Measurements from ENCODE around the gene TMEM238L.
"Not testable (repeated sequence)": the region's sequence is repeated elsewhere in the genome, so short reads cannot be mapped to it uniquely, and the experiment has no call there.

TMEM238L gene, protein sequence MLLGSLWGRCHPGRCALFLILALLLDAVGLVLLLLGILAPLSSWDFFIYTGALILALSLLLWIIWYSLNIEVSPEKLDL

DNA sequence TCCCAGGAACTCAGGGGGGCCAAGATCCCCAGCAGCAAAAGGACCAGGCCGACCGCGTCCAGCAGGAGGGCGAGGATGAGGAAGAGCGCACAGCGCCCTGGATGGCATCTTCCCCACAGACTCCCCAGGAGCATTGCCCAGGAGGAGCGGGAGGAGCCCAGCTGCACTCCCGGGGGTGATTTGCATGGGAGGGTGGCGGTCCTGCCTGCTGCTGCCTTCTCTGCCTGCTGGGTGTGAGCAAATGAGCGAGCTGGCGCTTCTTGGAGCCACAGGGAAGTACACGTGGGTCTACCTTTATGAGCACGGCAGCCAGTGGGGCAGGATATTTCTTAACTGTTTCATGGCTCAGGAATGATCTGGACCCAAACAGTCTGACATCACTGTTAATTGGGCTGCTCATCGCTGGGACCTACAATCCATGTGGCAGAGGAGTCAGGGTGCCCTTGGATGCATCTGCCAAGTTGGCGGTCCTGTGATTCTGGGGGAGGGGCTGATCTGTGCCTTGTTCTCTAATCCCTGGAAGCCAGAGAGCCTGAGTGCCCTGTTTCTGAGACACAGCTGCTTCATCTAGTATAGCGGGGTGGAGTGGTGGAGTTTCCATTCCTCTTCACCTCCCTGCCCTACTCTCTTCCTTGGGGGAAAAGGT lies at the start of gene TMEM238L:
TSS of gene TMEM238L (minus strand) at position 270 of the 646 bp plus-strand sequence. CDS start at position 134, 136 bp downstream.
- no peak for DNase-seq (ENCODE audit: low read depth, low spot score)

DNA sequence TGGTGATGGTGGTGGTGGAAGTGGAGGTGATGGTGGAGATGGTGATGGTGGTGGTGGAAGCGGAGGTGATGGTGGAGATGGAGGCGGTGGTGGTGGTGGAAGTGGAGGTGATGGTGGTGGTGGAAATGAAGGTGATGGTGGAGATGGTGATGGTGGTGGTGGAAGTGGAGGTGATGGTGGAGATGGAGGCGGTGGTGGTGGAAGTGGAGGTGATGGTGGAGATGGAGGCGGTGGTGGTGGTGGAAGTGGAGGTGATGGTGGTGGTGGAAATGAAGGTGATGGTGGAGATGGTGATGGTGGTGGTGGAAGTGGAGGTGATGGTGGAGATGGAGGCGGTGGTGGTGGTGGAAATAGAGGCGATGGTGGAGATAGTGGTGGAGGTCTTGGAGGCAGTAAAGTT lies 42.7 kb upstream of the TMEM238L start:
- DNase-seq (ENCODE audit: low read depth, low spot score): not testable (repeated sequence)

DNA sequence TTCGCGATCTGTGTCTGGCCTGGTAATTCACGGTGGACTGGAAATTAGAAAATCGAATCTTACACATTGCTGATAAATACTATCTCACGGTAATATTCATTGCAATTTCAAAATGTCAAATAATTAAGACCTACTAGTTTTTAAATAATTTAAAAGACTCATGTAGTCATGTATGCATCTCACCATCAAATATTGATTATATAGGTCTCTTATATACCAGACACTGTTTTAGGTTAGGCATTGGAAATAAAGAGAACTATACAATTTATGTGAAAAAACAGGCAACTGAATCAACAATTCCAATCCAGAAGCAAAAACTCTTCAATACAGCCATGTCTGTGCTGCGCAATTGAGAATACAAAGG lies 41.5 kb upstream of the TMEM238L start:
- no peak for DNase-seq (ENCODE audit: low read depth, low spot score)

DNA sequence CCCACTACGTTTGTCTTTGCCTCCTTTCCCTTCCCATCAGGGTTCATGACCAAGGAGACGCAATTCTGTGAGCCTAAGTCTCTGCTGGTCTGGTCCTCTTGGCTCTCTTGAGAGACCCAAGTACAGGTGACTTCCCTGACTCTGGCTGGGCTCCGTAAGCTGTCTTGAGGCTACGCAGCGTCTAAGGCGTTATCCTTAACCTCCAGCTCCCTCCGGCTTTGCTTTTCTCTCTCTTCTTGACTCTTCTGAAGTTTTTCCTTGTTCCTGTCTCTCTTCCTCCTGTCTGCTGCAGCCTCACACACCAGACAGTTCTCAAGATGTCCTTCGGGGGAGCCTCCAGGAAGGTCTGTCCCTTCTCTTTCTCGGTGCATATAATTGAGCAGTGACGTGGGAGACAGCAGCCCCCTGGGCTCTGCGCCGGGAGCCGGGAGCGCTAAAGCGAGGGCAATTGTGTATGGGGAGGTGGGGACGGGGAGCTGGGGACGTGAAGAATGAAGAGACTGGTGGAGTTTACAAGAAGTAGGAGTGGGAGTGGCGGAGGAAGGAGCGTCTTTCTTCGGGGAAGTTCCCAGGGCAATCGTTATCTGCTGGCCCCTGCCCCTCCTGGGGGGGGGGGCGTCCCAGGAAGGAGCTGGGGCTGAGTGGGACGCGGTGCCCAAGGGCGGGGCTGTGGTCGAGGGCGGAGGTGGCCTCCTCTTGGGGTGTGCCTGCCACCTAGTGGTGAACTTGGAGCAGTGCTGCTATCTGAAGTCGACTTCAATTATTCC lies 40.9 kb upstream of the TMEM238L start:
- peak; percentile 54 for DNase-seq (ENCODE audit: low read depth, low spot score)

DNA sequence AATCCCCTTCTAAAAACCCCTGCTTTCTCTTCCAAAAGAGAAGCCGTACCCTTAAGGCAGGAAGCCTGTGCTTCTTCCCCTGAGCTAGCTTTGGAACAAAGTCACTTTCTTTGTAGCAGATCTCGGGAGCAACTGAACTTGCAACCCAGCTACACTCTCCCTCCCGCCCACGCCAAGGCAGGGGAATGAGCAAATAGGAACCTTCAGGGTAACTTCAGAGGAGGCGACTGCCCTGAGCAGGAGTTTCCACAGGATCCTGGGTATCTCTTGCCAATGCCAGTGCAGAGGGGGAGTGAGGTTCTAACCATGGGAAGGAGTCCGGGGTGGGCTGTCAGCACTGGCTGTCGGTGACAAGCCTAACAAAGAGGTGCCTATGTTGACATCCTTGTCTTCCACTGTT lies 39.9 kb upstream of the TMEM238L start:
- no peak for DNase-seq (ENCODE audit: low read depth, low spot score)

DNA sequence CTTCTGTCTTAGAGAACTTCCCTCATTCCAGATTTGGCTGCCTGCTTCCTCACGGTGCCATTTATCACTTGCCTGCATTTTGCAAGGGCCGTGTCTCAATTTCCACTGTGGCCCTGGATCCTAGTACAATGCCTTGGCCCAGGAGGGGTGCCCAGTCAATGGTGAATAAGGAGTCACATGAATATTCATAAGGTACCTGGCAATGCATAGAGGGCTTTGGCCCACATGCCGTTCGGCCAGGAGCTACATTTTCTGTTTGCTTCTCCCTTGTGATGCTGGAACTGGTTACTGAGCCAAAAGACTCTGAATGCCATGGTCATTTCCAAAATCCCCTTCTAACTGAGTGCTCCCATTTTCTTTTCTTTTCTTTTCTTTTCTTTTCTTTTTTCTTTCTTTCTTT lies 38.8 kb upstream of the TMEM238L start:
- no peak for DNase-seq (ENCODE audit: low read depth, low spot score)

DNA sequence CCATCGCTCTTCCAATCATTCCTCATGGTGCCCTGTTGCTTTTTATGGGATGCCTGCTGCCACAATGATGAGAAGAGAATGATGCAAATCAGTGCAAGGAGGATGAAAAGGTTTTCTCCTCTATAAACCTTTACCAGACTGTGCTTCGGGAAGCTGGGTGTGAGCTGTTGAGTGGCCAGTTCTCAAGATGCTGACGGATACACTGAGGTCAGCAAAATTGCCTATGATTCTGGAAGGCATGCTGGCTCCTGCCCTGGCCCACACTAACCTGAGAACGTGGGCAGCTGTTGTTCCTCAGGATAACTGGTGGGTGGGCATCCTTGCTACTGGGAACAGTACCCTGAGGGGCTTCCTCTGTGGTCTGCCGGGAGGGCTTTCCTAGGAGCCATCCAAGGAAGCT lies 34.8 kb upstream of the TMEM238L start:
- DNase-seq (ENCODE audit: low read depth, low spot score): no peak

DNA sequence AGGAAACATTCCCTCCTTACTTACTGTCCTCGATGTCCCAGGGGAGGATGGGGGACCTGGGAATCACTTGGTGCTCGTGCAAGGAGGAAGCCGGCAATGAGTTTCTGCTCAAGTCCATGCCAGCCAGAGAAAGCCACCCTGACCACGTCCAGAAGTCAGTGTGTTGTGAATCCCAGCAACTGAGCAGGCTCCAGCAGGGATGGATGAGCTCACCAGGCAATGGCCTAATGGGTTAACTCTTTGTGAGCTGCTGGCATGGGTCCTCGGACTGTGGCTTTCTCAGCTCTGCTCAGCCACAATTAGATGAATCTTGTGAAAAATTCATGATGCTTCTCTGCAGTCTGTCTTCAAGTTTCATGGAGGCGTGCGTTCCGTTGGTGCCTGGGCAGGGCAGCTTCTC lies 34.0 kb upstream of the TMEM238L start, which contains the start of gene PIRT:
TSS of gene PIRT (minus strand) at position 167 of the 400 bp plus-strand sequence. CDS start 12,442 bp downstream, outside the sequence.
- DNase-seq (ENCODE audit: low read depth, low spot score): no peak

DNA sequence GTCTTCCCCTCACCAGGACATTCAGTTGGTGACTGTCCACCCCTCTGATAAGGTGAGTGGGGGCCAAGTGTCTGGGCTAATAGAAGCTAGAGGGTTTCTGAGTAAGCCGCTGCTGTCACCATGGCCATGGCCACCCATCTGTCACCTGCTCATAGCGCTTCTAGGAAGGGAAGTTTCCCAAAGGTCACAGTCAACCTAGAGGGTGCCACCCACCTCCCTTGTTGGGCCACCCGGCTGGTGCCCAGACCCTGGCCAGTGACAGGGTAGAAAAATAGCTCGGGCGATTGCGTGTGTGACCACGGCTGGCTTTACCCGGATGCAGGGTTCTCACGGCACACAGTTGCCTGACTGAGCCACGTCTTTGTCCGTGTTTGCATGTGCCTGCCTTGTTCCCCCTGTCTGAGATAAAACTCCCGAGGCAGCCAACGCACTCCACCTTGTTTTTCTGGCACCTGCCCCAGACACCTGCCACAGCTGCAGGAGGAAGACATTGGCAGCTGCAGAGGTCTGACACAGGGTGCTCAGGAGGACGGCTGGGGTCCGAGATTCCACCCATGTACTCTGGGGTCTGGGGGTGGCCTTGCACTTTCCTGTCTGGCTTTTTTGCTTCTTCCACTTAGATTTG lies 33.2 kb upstream of the TMEM238L start:
- no peak for DNase-seq (ENCODE audit: low read depth, low spot score)

DNA sequence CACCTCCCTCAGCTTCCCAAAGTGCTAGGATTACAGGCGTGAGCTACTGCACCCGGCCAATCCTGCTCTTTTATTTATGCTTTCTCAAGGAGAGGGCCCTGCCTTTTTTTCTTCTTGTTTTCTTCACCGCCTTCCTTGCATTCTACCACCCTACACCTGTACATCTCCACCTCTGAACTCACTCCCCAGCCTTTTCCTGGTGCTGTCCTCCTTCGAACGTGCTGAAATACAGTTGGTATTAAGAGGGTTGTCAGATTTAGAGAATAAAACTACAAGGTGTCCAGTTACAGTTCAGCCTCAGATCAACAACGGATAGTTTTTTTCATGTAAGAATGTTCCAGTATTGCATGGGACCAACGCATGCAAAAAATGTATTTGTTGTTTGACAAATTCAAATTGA lies 32.2 kb upstream of the TMEM238L start:
- DNase-seq (ENCODE audit: low read depth, low spot score): no peak

DNA sequence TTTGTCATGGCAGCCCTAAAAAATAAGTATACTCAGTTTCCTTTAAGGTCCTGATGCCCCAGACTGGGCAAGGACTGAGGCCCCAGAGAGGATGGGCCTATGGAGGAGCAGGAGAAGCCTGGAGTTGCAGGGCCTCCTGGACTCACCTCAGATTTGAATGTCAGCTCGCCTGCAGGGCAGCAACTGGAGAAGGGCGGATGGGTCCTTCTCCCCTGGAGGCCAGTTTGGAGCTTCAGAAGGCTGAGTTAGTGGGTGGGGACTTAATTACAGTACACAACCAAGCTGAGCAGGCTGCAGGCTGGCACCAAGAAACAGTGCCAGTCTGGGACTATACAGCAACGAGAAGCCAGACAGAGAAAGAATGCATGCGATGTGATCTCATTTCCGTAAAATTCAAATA lies 27.8 kb upstream of the TMEM238L start:
- DNase-seq (ENCODE audit: low read depth, low spot score): no peak

DNA sequence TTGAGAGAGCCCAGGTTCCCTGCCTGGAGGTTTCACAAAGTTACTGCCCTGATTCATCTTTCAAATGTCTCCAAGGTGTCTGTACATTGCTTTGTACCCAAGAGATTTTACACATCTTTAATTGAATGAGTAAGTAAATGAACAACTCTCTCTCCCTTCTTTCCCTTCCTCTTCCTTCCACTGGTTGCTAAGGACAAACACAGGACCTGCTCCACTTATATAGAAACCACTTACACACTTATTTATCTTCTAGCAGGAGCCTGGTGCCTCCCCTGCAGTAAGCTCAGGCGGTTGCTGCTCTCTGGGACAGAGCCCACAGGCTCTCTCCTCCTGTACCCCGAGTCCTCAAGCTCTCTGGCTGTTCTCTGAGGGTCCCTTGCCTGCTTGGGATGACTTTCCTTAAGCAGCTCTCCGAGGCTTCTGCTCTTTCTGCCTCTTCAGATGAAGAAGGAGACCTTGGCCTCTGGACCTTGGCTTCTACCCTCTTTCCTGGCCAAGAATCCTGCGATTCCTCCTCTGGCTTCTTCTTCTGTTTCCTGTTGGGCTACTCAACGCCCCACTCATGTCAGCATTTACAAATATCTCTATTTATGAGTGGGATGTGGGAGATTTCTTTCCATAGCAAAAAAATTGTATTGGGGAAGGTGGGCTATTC lies 24.1 kb upstream of the TMEM238L start:
- no peak for DNase-seq (ENCODE audit: low read depth, low spot score)

DNA sequence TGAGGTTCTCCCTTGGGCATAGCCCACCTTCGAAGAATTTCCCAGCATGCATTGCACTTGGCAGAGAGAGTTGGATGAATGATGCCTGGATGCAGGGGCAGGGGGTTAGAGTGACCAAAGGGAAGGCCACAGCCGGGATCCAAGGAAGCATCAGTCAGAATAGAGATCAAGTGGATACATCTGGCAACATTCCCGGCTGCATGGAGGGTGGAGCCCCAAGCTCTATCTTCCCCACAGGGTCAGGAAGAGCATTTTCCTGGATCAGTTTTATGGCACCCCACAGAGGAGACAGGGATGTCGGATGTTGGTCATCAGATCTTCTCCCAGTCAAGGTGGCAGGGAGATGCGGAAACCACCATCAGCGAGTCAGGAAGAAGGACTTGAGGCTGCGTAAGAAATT lies 21.0 kb upstream of the TMEM238L start:
- DNase-seq (ENCODE audit: low read depth, low spot score): no peak

DNA sequence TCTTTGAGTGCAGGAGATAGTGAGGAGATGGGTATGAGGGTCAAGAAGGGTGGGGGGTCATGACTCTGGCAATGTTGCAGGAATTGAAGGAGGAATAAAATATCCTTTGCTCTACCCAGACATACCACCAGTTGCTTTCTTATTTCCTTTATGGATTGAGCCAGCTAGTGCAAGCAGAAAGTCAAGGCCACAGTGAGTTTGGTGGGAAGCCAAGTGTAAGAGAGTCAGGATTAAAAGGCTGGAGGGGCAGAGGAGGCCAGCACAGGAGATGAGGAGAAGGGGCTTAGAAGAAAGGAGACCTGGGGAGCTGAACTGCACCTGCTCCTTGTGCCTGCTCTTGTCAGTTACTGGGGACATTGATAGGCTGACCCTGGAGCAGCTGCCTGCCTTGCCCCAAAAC lies 17.9 kb upstream of the TMEM238L start:
- no peak for DNase-seq (ENCODE audit: low read depth, low spot score)

DNA sequence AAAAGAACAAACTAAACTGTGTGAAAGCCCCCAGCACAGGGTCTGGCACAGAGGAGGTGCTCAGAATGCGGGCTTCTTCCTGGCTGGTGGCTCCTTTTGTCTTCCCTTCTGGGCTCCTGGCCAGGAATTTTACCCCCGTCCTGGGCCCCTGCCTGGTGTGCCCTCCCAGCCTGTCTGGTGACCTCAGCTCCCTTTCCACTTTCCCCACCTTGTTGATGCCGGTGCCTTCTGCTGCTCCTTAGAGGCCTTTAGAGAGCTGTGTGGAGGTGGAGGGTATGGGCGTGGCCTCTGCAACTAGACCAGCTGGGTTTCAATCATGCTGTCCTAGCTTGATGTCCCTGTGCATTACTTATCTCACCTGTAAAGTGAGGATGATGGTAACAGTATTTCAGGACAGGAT lies 17.2 kb upstream of the TMEM238L start:
- DNase-seq (ENCODE audit: low read depth, low spot score): no peak

DNA sequence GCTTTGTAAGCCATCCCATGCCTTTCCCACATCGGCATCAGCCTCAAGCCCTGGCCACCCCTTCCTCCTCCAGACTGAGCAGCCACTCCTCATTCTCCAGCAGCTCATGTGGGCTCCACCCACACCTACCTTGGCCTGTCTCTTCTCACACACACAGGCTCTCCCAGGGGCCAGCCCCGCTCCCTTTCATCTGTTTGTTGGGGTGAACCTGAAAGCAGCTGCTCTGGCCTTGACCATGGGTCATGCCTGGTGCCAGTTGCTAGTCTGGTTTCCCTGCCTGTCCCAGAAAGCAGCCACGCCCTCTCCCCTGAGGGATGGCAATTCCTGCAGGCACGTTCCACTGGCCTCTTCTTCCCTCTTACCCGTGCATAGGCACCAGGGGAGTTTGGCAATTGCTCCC lies 11.4 kb upstream of the TMEM238L start:
- DNase-seq (ENCODE audit: low read depth, low spot score): no peak

DNA sequence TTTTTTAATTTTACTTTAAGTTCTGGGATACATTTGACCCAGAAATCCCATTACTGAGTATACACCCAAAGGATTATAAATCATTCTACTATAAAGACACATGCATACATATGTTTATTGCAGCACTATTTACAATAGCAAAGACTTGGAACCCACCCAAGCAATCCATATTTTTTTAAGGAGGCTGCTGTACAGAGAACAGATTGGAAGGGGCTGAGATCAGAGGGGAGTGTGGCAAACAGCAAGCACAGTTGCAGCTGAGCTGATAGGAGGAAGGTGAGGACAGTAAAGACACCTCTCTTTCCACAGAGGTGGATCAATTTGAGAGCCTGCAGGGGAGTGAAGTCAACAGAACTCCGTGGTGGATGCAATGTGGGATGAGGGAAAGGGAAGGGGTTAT lies 10.2 kb upstream of the TMEM238L start:
- DNase-seq (ENCODE audit: low read depth, low spot score): no peak

DNA sequence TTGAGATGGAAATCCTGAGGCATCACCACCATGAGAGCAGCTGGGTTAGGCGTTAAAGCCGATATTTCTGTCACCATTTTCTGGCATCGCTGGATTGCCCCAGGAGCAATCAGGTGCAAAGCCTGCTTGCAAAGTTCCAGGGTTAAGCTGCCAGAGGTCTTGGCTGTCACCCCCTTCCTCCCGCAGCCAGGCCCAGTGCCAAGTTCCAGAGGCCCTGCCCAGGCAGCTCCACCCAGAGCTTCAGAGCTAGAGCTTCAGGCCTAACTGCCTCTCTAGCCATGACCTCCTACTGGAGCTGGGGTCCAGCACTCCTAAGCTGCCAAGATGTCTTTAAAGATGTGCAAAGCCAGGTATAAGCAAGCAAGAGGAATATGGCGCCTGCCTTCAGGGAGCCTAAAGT lies 8.8 kb upstream of the TMEM238L start:
- no peak for DNase-seq (ENCODE audit: low read depth, low spot score)

DNA sequence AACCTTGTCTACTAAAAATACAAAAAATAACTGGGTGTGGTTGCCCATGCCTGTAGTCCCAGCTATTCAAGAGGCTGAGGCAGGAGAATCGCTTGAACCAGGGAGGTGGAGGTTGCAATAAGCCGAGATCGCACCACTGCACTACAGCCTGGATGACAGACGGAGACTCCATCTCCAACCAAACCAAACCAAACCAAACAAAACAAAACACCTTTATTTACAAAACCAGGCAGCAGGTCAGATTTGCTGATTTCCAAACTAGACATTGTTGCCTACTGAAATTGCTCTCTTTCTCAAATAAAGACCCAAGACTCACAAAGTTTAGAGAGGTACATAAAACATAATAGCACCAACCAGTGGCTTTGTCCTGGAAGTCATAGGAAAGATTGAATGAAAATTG lies 5.7 kb upstream of the TMEM238L start:
- no peak for DNase-seq (ENCODE audit: low read depth, low spot score)

DNA sequence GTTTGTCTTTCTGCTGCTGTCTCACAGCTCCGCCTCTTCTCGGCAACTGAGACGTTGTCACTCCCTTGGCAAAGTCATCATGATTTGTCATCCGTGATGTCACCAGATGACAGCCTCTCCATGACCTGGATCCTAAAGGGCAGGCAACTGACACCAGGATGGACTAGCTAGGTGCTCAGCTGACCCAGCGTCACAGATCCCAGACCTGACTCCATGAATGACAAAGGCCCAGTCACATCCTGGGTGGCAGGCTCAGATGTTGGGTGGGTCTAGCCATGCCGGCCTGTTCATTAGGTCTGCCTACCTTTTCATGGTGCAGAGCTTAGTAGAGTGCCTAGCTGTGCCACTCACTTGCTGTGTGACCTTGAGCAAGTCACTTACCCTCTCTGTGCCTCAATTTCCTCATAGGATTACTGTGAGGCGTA lies 3.8 kb upstream of the TMEM238L start:
- no peak for DNase-seq (ENCODE audit: low read depth, low spot score)

DNA sequence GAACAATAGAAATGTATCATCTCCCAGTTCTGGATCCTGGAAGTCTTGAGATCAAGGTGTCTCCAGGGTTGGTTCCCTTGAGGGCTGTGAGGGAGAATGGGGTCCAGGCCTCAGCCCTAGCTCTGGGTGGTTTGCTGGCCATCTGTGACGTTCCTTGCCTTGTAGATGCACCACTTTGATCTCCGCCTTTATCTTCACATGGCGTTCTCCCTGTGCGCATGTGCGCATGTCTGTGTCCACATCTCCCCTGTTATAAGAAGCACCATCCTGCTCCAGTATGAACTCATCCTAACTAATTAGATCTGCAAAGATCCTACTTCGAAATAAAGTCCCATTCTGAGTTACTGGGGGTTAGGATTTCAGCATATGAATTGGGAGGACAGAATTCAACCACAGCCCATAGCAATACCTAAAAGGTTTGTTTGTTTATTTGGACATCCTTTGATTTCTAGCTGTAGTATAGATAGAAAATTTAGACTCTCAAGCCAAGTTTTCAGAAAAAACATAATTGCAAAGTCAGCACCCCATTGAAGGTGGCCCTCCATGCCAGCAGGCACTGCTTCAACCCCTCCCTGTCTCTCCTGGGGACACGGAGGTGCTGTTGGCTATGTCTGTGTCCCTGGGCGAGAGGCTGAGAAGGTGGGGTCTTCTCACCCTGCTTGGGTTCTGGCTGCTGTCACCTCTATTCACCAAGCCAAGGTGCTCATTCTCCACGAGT lies 2.8 kb upstream of the TMEM238L start:
- no peak for DNase-seq (ENCODE audit: low read depth, low spot score)

DNA sequence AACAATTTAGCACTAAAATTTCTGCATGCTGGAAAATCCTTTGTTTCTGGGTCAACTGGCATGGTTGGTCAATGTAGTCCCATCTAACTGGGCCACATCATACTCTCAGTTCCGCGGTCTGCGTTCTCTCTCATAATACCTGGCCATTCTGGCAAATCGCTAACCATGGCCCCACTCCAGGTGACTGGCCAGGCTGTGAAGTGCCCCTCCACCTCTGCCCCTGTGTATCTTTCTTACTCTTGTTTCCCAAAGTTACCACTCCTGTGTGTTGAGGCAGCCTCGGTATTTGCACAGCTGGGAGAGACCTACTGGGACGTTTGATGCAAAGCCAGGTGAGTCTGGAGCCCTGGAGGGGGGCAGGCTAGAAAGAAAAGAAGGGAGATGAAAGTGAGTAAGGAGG lies 2.0 kb upstream of the TMEM238L start:
- DNase-seq (ENCODE audit: low read depth, low spot score): no peak

Measured in activated CD4-positive, CD25-positive, alpha-beta regulatory T cell treated with anti-CD3 and anti-CD28 coated beads, Interleukin-2, amount 50 U/mL, for 16 hours (primary cell).